K562 (cell line): ENCODE measurements around the gene KIF3A. TPM values are rescaled to one million over a fixed set of nuclear protein-coding genes. Genes with fewer than 3 reads are reported as not detected.

Source experiments
- DDX20 ChIP-seq: fragments of 450-650 bp; IDR thresholded peaks from 2 replicates; pipeline ENCODE4 v1.6.1; 2016; ENCODE audit warnings: missing genetic modification characterization, low read depth, mild to moderate bottlenecking, missing compliant biosample characterization, moderate library complexity
- DPF2 ChIP-seq: fragments of 450-650 bp; IDR thresholded peaks from 2 replicates; pipeline ENCODE4 v1.6.1; 2016
- ESRRA ChIP-seq: fragments of 450-650 bp; IDR thresholded peaks from 2 replicates; pipeline ENCODE4 v1.6.1; 2014; ENCODE audit warnings: low read depth, mild to moderate bottlenecking, moderate library complexity, borderline replicate concordance
- FOXO4 ChIP-seq: fragments of 450-650 bp; formaldehyde crosslinking; IDR thresholded peaks from 2 replicates; pipeline ENCODE4 v1.4.0; 2020; ENCODE audit warnings: mild to moderate bottlenecking, moderate library complexity
- HDAC2 ChIP-seq: fragments of 450-650 bp; IDR thresholded peaks from 2 replicates; pipeline ENCODE4 v1.6.1; 2016; ENCODE audit warnings: mild to moderate bottlenecking
- HES1 ChIP-seq: fragments of 450-650 bp; IDR thresholded peaks from 2 replicates; pipeline ENCODE4 v1.6.1; 2016; ENCODE audit warnings: low read depth, mild to moderate bottlenecking, moderate library complexity
- IRF1 ChIP-seq: sonication (generic); formaldehyde crosslinking; IDR thresholded peaks from 2 replicates; pipeline ENCODE4 v1.8.0; 2022; ENCODE audit warnings: missing genetic modification reagents, mild to moderate bottlenecking, borderline replicate concordance
- NCOR1 ChIP-seq: fragments of 450-650 bp; IDR thresholded peaks from 2 replicates; pipeline ENCODE4 v1.6.1; 2016; ENCODE audit warnings: mild to moderate bottlenecking, moderate library complexity
- PHB ChIP-seq: fragments of 250-450 bp; sonication (Bioruptor Pico); IDR thresholded peaks from 2 replicates; pipeline ENCODE4 v1.5.0; 2021
- PTBP1 ChIP-seq: fragments of 200-400 bp; formaldehyde crosslinking; IDR thresholded peaks from 2 replicates; pipeline ENCODE4 v1.6.1; 2017; ENCODE audit warnings: low read depth, low read length
- RB1 ChIP-seq: fragments of 450-650 bp; IDR thresholded peaks from 2 replicates; pipeline ENCODE4 v1.6.1; 2017; ENCODE audit warnings: low read depth, mild to moderate bottlenecking
- RCOR1 ChIP-seq, 2 experiments: IDR thresholded peaks; 2 replicates each; pipeline ENCODE4 v1.6.1; 2012; ENCODE audit warnings: low read depth in 2 of 2, low read length in 2 of 2, borderline replicate concordance in 1 of 2, improper control_type of control experiment in 1 of 2
- SAFB2 ChIP-seq: fragments of 200-400 bp; formaldehyde crosslinking; IDR thresholded peaks from 2 replicates; pipeline ENCODE4 v1.6.1; 2018; ENCODE audit warnings: borderline replicate concordance, low read length, low read depth, moderate library complexity; ENCODE audit not compliant: severe bottlenecking
- SMARCA4 ChIP-seq: fragments of 450-650 bp; IDR thresholded peaks from 2 replicates; pipeline ENCODE4 v1.6.1; 2016
- SRSF9 ChIP-seq: fragments of 200-400 bp; formaldehyde crosslinking; IDR thresholded peaks from 2 replicates; pipeline ENCODE4 v1.6.1; 2017; ENCODE audit warnings: low read depth, low read length, borderline replicate concordance
- STAT5A ChIP-seq: IDR thresholded peaks from 2 replicates; pipeline ENCODE4 v1.6.1; 2012; ENCODE audit warnings: low read length, inconsistent platforms, borderline replicate concordance
- TAF1 ChIP-seq: IDR thresholded peaks from 2 replicates; pipeline ENCODE4 v1.6.1; 2011; ENCODE audit warnings: mild to moderate bottlenecking, low read length, moderate library complexity; ENCODE audit not compliant: insufficient read depth, control insufficient read depth, severe bottlenecking; ENCODE audit errors: extremely low read depth
- ZBTB2 ChIP-seq: fragments of 450-650 bp; IDR thresholded peaks from 2 replicates; pipeline ENCODE4 v1.6.1; 2016; ENCODE audit warnings: antibody characterized with exemption
- ZC3H4 ChIP-seq: sonication (generic); formaldehyde crosslinking; IDR thresholded peaks from 2 replicates; pipeline ENCODE4 v1.9.0; 2021; ENCODE audit warnings: missing genetic modification reagents, borderline replicate concordance
- ZNF197 ChIP-seq: fragments of 200-800 bp; sonication (Bioruptor generic); IDR thresholded peaks from 2 replicates; pipeline ENCODE4 v1.6.1; 2016; ENCODE audit warnings: low read depth, missing genetic modification characterization, missing compliant biosample characterization
- ZNF232 ChIP-seq: sonication (generic); formaldehyde crosslinking; IDR thresholded peaks from 2 replicates; pipeline ENCODE4 v1.8.0; 2022; ENCODE audit warnings: mild to moderate bottlenecking, missing genetic modification reagents
- ZNF263 ChIP-seq: sonication (generic); formaldehyde crosslinking; IDR thresholded peaks from 2 replicates; pipeline ENCODE4 v1.8.0; 2022; ENCODE audit warnings: mild to moderate bottlenecking, missing genetic modification reagents, borderline replicate concordance
- ZNF431 ChIP-seq: sonication (generic); formaldehyde crosslinking; IDR thresholded peaks from 2 replicates; pipeline ENCODE4 v1.8.0; 2022; ENCODE audit warnings: mild to moderate bottlenecking, missing genetic modification reagents
- polyA plus RNA-seq, 8 experiments: library from polyadenylated mRNA; depleted of rRNA in 4 of 8; stranded (reverse) in 5 of 8; unstranded in 3 of 8; fragments of >200 nt; fragmentation: Nextera tagmentation in 2 of 8; fragmentation: Illumina TruSeq in 1 of 8; extraction: Ambion mirVana in 2 of 8; extraction: Trizol in 1 of 8; gene quantifications; 2 replicates each; pipeline versions ENCODE4 v1.2.1 to v1.2.3, GENCODE V29; 2011 to 2014; ENCODE audit warnings: inconsistent platforms in 1 of 8, missing spikeins in 1 of 8
- total RNA-seq, 7 experiments: library from RNA; depleted of rRNA in 6 of 7; stranded (reverse); fragments of >200 nt in 6 of 7; fragmentation: Illumina TruSeq in 2 of 7; extraction: Trizol in 2 of 7; gene quantifications; 2 replicates each; pipeline versions ENCODE4 v1.2.1 to v1.2.3, GENCODE V29; 2011 to 2021; ENCODE audit warnings: low replicate concordance in 1 of 7
- TF ChIP-seq, protein P1 (sequence below): fragments of 450-650 bp; formaldehyde crosslinking; IDR thresholded peaks from 2 replicates; pipeline ENCODE4 v1.4.0; 2020; ENCODE audit warnings: mild to moderate bottlenecking

Gene KIF3A
- total and polyA plus RNA-seq, 9 of the 15 experiments (the other 6 are each of a cell fraction or from before 2014, with no cell fraction given), result 1.5 to 7.8 (median 6.0) TPM

DNA sequence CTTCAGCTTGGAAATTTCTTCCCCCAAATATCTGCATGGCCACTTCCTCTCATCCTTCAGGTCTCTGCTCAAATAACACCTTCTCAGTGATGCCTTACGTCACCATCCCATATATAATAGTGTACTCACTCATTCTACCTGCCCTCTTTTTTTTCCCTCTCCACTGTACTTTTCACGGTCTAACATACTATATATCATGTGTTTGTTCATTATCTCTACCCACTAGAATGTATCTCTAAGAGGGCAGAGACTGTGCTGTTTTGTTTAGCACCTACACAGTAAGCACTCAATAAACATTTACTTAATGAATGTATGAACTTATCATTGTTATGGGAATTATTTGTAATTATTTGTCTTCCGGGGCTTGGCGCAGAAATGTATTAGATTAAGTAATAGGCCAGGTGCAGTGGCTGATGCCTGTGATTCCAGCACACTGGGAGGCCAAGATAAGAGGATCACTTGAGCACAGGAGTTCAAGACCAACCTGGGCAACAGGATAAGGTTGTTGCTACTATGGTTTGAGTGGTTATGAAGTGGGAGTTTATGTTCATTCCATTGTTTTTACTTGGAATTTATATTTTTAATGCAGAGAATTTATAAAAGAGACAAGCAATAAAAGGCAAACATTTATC lies 85.4 kb downstream of the KIF3A start (continued):
- TF ChIP-seq TAF1 (peak; percentile 59), DDX20 (tag) (no peak), NCOR1 (peak; percentile 99), FOXO4 (CRISPR knock-in tag) (no peak), PTBP1 (no peak), ZNF431 (CRISPR knock-in tag) (no peak), SMARCA4 (peak; percentile 96), HDAC2 (0 out of 2 replicates have a peak, but pooled peaks have one; percentile 75), HES1 (peak; percentile 78), RB1 (no peak), SAFB2 (no peak), ESRRA (no peak), SRSF9 (no peak), DPF2 (peak; percentile 97), ZC3H4 (CRISPR knock-in tag) (no peak), RCOR1 (IDR thresholded peaks at IDR 0.05; ENCODE audit: borderline replicate concordance in 1 of 2, low read depth in 2 of 2, low read length in 2 of 2) (peak; percentile 88 to 91; a peak in 3 of 4 replicates), STAT5A (peak; percentile 99), ZBTB2 (peak; percentile 41; the same call in 1 of the 2 replicates), IRF1 (CRISPR knock-in tag) (no peak), ZNF197 (CRISPR knock-in tag) (0 out of 2 replicates have a peak, but pooled peaks have one; percentile 49), PHB (CRISPR knock-in tag) (no peak), ZNF232 (CRISPR knock-in tag) (no peak), ZNF263 (CRISPR knock-in tag) (no peak)
- TF ChIP-seq, protein P1, sequence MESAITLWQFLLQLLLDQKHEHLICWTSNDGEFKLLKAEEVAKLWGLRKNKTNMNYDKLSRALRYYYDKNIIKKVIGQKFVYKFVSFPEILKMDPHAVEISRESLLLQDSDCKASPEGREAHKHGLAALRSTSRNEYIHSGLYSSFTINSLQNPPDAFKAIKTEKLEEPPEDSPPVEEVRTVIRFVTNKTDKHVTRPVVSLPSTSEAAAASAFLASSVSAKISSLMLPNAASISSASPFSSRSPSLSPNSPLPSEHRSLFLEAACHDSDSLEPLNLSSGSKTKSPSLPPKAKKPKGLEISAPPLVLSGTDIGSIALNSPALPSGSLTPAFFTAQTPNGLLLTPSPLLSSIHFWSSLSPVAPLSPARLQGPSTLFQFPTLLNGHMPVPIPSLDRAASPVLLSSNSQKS (CRISPR knock-in tag), result no peak
